ENCODE measurements around the gene RHOBTB1.
A peak's percentile ranks its signal among the peaks of the same experiment; 100 is the strongest.

Gene RHOBTB1

GRCh38 chr10:60892571-60892970 is 51.4 kb downstream of the RHOBTB1 start:
- H3K4me1 ChIP-seq (ENCODE audit: control insufficient read depth in 2 of 2, insufficient read depth in 1 of 2, low read depth in 1 of 2, low read length in 2 of 2) = peaks cover 0 to 8% of the 10 kb centered on the region in 2 donors
- no peak overlapping the region for H3K18ac ChIP-seq (ENCODE audit: low read length)
- no peak overlapping the region for H3K4me3 ChIP-seq (ENCODE audit: low read length in 2 of 2)
- no peak overlapping the region for H2BK120ac ChIP-seq (ENCODE audit: low read depth, low read length)
- no peak overlapping the region for H2BK5ac ChIP-seq (ENCODE audit: low read length)
- H3K9me3 ChIP-seq (replicated peaks in 1 of 2; ENCODE audit: control insufficient read depth in 2 of 2, insufficient read depth in 1 of 2, low read depth in 1 of 2, low read length in 2 of 2) = peaks cover 0 to 8% of the 10 kb centered on the region in 2 donors
- H4K91ac ChIP-seq (ENCODE audit: low read depth, low read length, poor library complexity) = no peak overlapping the region
- H3K27ac ChIP-seq (replicated peaks; ENCODE audit: low read length) = no peak overlapping the region
- H3K27me3 ChIP-seq (ENCODE audit: control insufficient read depth in 3 of 3, insufficient read depth in 3 of 3, low read depth in 1 of 3, low read length in 3 of 3) = no peaks in the 10 kb centered on the region
- H3K4me2 ChIP-seq (ENCODE audit: insufficient read depth, low read length, poor library complexity, severe bottlenecking) = no peak overlapping the region
- H3K4ac ChIP-seq (ENCODE audit: low read length) = no peak overlapping the region
- H3K9ac ChIP-seq (ENCODE audit: low read depth, low read length, poor library complexity) = no peak overlapping the region
- no CpG with 5 or more reads among the region's 8 CpGs for WGBS, 2 donors (ENCODE audit: extremely low coverage in 2 of 2, insufficient read length in 2 of 2, insufficient replicate concordance in 1 of 2)
- H2AFZ ChIP-seq (ENCODE audit: low read length) = no peak overlapping the region
- no peak overlapping the region for H2BK15ac ChIP-seq (ENCODE audit: low read length)
- DNase-seq (ENCODE audit: low spot score) = no peak
- no peak overlapping the region for H2AK5ac ChIP-seq (ENCODE audit: low read depth, low read length)
- no peaks in the 10 kb centered on the region for H3K79me1 ChIP-seq (ENCODE audit: low read depth, low read length)
- H3K36me3 ChIP-seq (replicated peaks in 1 of 2; ENCODE audit: control insufficient read depth in 2 of 2, insufficient read depth in 2 of 2, low read length in 2 of 2) = peaks cover 2 to 17% of the 10 kb centered on the region in 2 donors
- H3K23ac ChIP-seq (ENCODE audit: low read depth, low read length, poor library complexity) = no peak overlapping the region
- no peak overlapping the region for H4K8ac ChIP-seq (ENCODE audit: low read depth, low read length)
- H3K14ac ChIP-seq (ENCODE audit: low read length) = no peak overlapping the region
- no peak overlapping the region for H2BK12ac ChIP-seq (ENCODE audit: low read length)

DNA sequence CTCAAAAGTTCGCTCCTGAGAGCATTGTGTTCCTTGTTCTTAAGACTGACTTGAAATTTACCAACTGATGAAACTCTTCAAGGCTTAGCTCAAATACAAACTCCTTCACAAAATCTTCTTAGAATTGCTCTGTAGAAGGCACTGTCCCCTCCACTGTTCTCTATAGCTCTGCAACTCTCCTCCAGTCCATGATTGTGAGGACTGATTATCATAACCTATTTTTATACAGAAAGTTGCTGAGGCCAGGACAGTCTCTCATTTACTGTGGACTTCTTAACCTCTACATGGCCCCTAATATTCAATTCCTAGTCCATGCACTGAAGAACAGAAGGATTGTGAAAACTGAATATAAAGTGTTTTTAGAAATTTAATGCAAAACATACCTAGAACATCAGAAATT is 53.2 kb downstream of the RHOBTB1 start:
- WGBS, 2 donors (ENCODE audit: extremely low coverage in 2 of 2, insufficient read length in 2 of 2, insufficient replicate concordance in 1 of 2) = no CpG with 5 or more reads among the region's 1 CpG
- no peaks in the 10 kb centered on the region for H3K27me3 ChIP-seq (ENCODE audit: control insufficient read depth in 3 of 3, insufficient read depth in 3 of 3, low read depth in 1 of 3, low read length in 3 of 3)
- no peak overlapping the region for H3K4me3 ChIP-seq (ENCODE audit: low read length in 2 of 2)
- no peak overlapping the region for H4K91ac ChIP-seq (ENCODE audit: low read depth, low read length, poor library complexity)
- no peak overlapping the region for H2BK5ac ChIP-seq (ENCODE audit: low read length)
- no peak overlapping the region for H4K8ac ChIP-seq (ENCODE audit: low read depth, low read length)
- no peak overlapping the region for H3K4me2 ChIP-seq (ENCODE audit: insufficient read depth, low read length, poor library complexity, severe bottlenecking)
- no peak overlapping the region for H3K18ac ChIP-seq (ENCODE audit: low read length)
- no peak overlapping the region for H2AK5ac ChIP-seq (ENCODE audit: low read depth, low read length)
- H3K27ac ChIP-seq (replicated peaks; ENCODE audit: low read length) = no peak overlapping the region
- no peak overlapping the region for H3K4ac ChIP-seq (ENCODE audit: low read length)
- H3K4me1 ChIP-seq (ENCODE audit: control insufficient read depth in 2 of 2, insufficient read depth in 1 of 2, low read depth in 1 of 2, low read length in 2 of 2) = peaks cover 0 to 8% of the 10 kb centered on the region in 2 donors
- H3K79me1 ChIP-seq (ENCODE audit: low read depth, low read length) = no peaks in the 10 kb centered on the region
- no peak overlapping the region for H2BK15ac ChIP-seq (ENCODE audit: low read length)
- peaks cover 0 to 8% of the 10 kb centered on the region in 2 donors for H3K9me3 ChIP-seq (replicated peaks in 1 of 2; ENCODE audit: control insufficient read depth in 2 of 2, insufficient read depth in 1 of 2, low read depth in 1 of 2, low read length in 2 of 2)
- no peak overlapping the region for H3K9ac ChIP-seq (ENCODE audit: low read depth, low read length, poor library complexity)
- H3K23ac ChIP-seq (ENCODE audit: low read depth, low read length, poor library complexity) = no peak overlapping the region
- peaks cover 2 to 27% of the 10 kb centered on the region in 2 donors for H3K36me3 ChIP-seq (replicated peaks in 1 of 2; ENCODE audit: control insufficient read depth in 2 of 2, insufficient read depth in 2 of 2, low read length in 2 of 2)
- H3K14ac ChIP-seq (ENCODE audit: low read length) = no peak overlapping the region
- H2AFZ ChIP-seq (ENCODE audit: low read length) = no peak overlapping the region
- no peak overlapping the region for H2BK120ac ChIP-seq (ENCODE audit: low read depth, low read length)
- no peak overlapping the region for H2BK12ac ChIP-seq (ENCODE audit: low read length)
- no peak for DNase-seq (ENCODE audit: low spot score)

- Histone ChIP-seq H3K27me3 (ENCODE audit: control insufficient read depth in 3 of 3, insufficient read depth in 3 of 3, low read depth in 1 of 3, low read length in 3 of 3) (no peaks in the 10 kb centered on the region), H3K4me3 (ENCODE audit: low read length in 2 of 2) (no peak overlapping the region), H3K27ac (replicated peaks; ENCODE audit: low read length) (peak overlapping the region; percentile 19), H2AFZ (ENCODE audit: low read length) (no peak overlapping the region), H4K8ac (ENCODE audit: low read depth, low read length) (no peak overlapping the region), H3K4me2 (ENCODE audit: insufficient read depth, low read length, poor library complexity, severe bottlenecking) (no peak overlapping the region), H3K36me3 (replicated peaks in 1 of 2; ENCODE audit: control insufficient read depth in 2 of 2, insufficient read depth in 2 of 2, low read length in 2 of 2) (peaks cover 2 to 37% of the 10 kb centered on the region in 2 donors), H3K79me1 (ENCODE audit: low read depth, low read length) (no peaks in the 10 kb centered on the region), H3K23ac (ENCODE audit: low read depth, low read length, poor library complexity) (no peak overlapping the region), H3K18ac (ENCODE audit: low read length) (no peak overlapping the region), H2BK5ac (ENCODE audit: low read length) (no peak overlapping the region), H2BK120ac (ENCODE audit: low read depth, low read length) (no peak overlapping the region), H2BK12ac (ENCODE audit: low read length) (no peak overlapping the region), H3K14ac (ENCODE audit: low read length) (no peak overlapping the region), H2BK15ac (ENCODE audit: low read length) (no peak overlapping the region), H3K9me3 (replicated peaks in 1 of 2; ENCODE audit: control insufficient read depth in 2 of 2, insufficient read depth in 1 of 2, low read depth in 1 of 2, low read length in 2 of 2) (peaks cover 0 to 7% of the 10 kb centered on the region in 2 donors), H2AK5ac (ENCODE audit: low read depth, low read length) (no peak overlapping the region), H3K9ac (ENCODE audit: low read depth, low read length, poor library complexity) (no peak overlapping the region), H3K4ac (ENCODE audit: low read length) (no peak overlapping the region), H3K4me1 (ENCODE audit: control insufficient read depth in 2 of 2, insufficient read depth in 1 of 2, low read depth in 1 of 2, low read length in 2 of 2) (peaks cover 5 to 8% of the 10 kb centered on the region in 2 donors), H4K91ac (ENCODE audit: low read depth, low read length, poor library complexity) (no peak overlapping the region)
- peak; percentile 18 for DNase-seq (ENCODE audit: low spot score)
- WGBS, 2 donors (ENCODE audit: extremely low coverage in 2 of 2, insufficient read length in 2 of 2, insufficient replicate concordance in 1 of 2) = no CpG with 5 or more reads among the region's 6 CpGs
Measured at GRCh38 chr10:60883187-60883586, 60.8 kb downstream of the RHOBTB1 start.

GRCh38 chr10:60878224-60878623 is 65.8 kb downstream of the RHOBTB1 start:
- H3K4me1 ChIP-seq (ENCODE audit: control insufficient read depth in 2 of 2, insufficient read depth in 1 of 2, low read depth in 1 of 2, low read length in 2 of 2) = peaks cover 0 to under 1% of the 10 kb centered on the region in 2 donors
- H2AFZ ChIP-seq (ENCODE audit: low read length) = no peak overlapping the region
- H3K18ac ChIP-seq (ENCODE audit: low read length) = no peak overlapping the region
- H2BK15ac ChIP-seq (ENCODE audit: low read length) = no peak overlapping the region
- H2BK12ac ChIP-seq (ENCODE audit: low read length) = no peak overlapping the region
- no peak overlapping the region for H3K27ac ChIP-seq (replicated peaks; ENCODE audit: low read length)
- no peak overlapping the region for H2BK5ac ChIP-seq (ENCODE audit: low read length)
- no CpG with 5 or more reads among the region's 3 CpGs for WGBS, 2 donors (ENCODE audit: extremely low coverage in 2 of 2, insufficient read length in 2 of 2, insufficient replicate concordance in 1 of 2)
- H4K8ac ChIP-seq (ENCODE audit: low read depth, low read length) = no peak overlapping the region
- H3K4ac ChIP-seq (ENCODE audit: low read length) = no peak overlapping the region
- H3K79me1 ChIP-seq (ENCODE audit: low read depth, low read length) = no peaks in the 10 kb centered on the region
- H3K23ac ChIP-seq (ENCODE audit: low read depth, low read length, poor library complexity) = no peak overlapping the region
- no peak overlapping the region for H2BK120ac ChIP-seq (ENCODE audit: low read depth, low read length)
- peaks cover 2 to 10% of the 10 kb centered on the region in 2 donors for H3K36me3 ChIP-seq (replicated peaks in 1 of 2; ENCODE audit: control insufficient read depth in 2 of 2, insufficient read depth in 2 of 2, low read length in 2 of 2)
- no peaks in the 10 kb centered on the region for H3K27me3 ChIP-seq (ENCODE audit: control insufficient read depth in 3 of 3, insufficient read depth in 3 of 3, low read depth in 1 of 3, low read length in 3 of 3)
- H4K91ac ChIP-seq (ENCODE audit: low read depth, low read length, poor library complexity) = no peak overlapping the region
- no peak overlapping the region for H3K14ac ChIP-seq (ENCODE audit: low read length)
- DNase-seq (ENCODE audit: low spot score) = no peak
- H3K4me3 ChIP-seq (ENCODE audit: low read length in 2 of 2) = no peak overlapping the region
- H3K9ac ChIP-seq (ENCODE audit: low read depth, low read length, poor library complexity) = no peak overlapping the region
- no peak overlapping the region for H3K4me2 ChIP-seq (ENCODE audit: insufficient read depth, low read length, poor library complexity, severe bottlenecking)
- no peaks in the 10 kb centered on the region for H3K9me3 ChIP-seq (replicated peaks in 1 of 2; ENCODE audit: control insufficient read depth in 2 of 2, insufficient read depth in 1 of 2, low read depth in 1 of 2, low read length in 2 of 2)
- no peak overlapping the region for H2AK5ac ChIP-seq (ENCODE audit: low read depth, low read length)

Data from neuronal stem cell (in vitro differentiated cells).